ENCODE measurements around the gene CYP2D6.
"Not testable (repeated sequence)": the region's sequence is repeated elsewhere in the genome, so short reads cannot be mapped to it uniquely, and the experiment has no call there.

The CYP2D6 gene

DNA sequence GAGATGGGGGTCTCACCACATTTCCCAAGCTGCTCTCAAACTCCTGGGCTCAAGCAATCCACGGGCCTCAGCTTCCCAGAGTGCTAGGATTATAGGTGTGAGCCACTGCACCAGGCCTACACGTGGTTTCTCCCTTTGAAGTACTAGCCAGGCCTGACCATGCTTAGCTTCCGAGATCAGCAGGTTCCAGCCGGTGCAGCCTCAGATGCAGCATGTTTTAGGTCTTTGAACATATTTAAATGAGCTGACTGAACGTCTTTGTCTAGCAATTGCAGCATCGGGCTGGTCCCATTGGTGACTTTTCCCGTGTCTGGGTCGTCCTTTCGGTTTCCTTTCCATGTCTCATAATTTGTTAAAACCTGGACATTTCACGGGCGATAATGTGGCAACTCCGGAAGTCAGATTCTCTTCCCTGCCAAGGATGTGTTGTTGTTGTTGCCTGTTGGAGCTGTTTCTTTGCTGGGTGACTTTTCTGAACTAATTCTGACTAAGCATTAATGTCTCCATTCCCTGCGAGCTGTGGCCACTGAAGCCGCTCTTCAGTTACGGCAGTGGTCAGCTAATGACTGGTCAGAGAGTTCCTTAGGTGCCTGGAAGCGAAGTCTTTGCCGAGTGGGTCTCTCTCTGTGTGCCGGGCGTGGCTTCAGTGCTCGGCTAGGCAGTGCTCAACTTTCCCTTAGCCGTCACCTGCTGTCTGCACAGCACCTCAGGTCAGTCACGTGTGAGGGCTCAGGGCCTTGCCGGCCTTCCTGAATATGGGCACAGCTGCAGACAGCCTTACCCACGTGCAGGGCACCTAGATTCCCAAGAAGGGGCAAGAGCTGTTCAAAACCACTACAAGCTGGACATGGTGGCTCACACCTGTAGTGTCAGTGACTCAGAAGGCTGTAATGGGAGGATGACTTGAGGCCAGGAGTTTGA is 3.8 kb upstream of the CYP2D6 start:
- DNase-seq (ENCODE audit: low spot score), result no peak

- DNase-seq (ENCODE audit: low spot score), result no peak
These were observed 1.8 kb upstream of the CYP2D6 start for GRCh38 chr22:42132457-42132856.

- DNase-seq (ENCODE audit: low spot score), result no peak
These were observed 952 bp upstream of the CYP2D6 start for GRCh38 chr22:42131562-42131961.

- DNase-seq (ENCODE audit: low spot score), result not testable (repeated sequence)
These were observed 428 bp downstream of the CYP2D6 start for GRCh38 chr22:42130182-42130581.

DNA sequence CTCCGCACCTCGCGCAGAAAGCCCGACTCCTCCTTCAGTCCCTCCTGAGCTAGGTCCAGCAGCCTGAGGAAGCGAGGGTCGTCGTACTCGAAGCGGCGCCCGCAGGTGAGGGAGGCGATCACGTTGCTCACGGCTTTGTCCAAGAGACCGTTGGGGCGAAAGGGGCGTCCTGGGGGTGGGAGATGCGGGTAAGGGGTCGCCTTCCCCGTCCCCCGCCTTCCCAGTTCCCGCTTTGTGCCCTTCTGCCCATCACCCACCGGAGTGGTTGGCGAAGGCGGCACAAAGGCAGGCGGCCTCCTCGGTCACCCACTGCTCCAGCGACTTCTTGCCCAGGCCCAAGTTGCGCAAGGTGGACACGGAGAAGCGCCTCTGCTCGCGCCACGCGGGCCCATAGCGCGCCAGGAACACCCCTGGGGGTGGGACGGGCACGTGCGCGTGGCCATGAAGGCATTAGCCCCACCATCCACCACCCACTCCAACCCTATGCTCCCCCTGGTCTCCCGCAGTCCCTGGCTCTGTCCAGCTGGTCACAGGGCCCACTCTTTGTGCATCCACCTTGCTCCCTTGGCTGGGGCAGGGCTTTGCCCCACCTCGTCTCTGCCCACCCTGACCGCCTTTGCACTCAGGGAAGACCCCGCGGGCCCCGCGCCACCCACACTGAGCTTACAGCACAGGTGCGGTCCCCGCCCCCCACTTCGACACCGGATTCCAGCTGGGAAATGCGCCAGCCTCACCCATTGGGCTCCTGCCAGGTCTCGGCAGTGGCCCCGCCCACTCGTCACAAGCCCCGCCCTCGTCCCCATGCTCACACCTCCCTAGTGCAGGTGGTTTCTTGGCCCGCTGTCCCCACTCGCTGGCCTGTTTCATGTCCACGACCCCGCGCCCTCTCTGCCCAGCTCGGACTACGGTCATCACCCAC is 1.6 kb downstream of the CYP2D6 start:
- DNase-seq (ENCODE audit: low spot score), result not testable (repeated sequence)

GRCh38 chr22:42128007-42128406 is 2.6 kb downstream of the CYP2D6 start:
- not testable (repeated sequence) for DNase-seq (ENCODE audit: low spot score)

- no peak for DNase-seq (ENCODE audit: low spot score)
These were observed 3.0 kb downstream of the CYP2D6 start for GRCh38 chr22:42127606-42128005.

DNA sequence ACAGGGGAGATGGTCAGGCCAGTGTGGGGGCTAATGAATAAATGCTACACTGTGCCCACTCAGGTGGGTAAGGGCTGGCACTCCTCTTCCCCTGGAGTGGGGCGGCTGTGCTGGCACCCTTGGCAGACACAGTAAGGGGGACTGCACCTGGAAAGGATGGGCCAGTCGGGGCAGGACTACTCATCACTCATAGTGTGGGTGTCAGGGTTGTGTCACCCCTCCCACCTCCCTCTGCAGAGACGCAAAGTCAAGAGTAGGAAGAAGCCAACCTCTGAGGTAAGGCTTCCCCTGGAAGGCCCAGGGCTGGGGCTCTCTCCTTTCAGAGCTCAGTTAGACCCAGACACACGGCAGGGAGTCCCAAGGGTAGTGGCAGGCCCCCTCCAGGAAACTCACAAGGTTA is 7.1 kb downstream of the CYP2D6 start:
- not testable (repeated sequence) for DNase-seq (ENCODE audit: low spot score)

DNA sequence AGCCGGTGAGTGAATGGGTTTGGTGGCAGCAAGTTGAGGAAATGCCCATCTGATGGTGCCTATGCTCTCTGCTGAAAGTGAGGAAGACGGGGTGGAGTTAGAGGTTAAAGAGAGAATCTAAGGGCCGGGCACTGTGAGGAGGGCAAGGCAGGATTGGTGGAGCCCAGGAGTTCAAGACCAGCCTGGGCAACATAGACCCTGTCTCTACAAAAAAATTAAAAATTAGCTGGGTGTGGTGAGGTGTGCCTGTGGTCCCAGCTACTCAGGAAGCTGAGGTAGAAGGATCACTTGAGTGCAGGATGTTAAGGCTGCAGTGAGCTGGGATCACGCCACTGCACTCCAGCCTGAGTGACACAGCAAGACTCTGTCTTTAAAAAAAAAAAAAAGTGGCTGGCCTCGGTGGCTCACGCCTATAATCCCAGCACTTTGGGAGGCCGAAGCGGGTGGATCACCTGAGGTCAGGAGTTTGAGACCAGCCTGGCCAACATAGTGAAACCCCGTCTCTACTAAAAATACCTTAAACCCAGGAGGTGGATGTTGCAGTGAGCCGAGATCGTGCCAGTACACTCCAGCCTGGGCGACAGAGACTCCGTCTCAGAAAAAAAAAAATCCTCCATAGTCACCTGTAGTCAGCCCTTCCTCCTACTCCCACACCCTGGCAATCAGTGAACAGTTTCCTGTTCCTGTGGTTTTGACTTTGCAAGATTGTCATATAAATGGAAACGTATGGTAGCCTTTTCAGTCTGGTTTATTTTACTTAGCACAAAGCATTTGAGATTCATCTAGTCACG is 10.2 kb downstream of the CYP2D6 start:
- not testable (repeated sequence) for DNase-seq (ENCODE audit: low spot score)

DNA sequence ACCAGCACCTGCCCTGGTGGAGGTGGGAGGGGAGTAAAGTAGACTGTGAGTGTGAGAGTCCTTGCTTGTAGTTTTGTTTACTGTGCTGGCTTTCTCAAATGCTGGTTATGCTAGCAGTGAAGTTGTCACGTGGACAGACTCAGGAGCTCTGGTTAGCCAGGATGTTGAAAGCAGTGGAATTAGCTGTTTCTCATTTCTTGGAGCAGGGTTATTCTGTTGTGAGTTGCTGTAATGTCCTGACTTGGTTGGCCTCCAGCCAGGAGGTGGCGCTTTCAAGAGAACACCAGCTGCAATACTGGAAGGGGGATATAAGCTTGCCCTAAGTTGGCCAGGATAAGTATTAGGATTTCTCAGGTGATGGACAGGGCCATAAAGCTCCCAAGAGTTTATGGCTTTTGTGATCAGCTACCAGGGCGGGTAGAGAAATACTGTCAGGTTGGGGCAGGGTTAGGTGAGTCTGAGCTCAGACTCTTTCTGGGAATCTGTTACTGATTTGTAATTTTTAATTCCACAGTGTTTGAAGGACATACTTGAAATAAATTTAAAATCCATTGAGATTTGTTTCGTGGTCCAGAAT is 13.7 kb downstream of the CYP2D6 start:
- DNase-seq (ENCODE audit: low spot score), result no peak

DNA sequence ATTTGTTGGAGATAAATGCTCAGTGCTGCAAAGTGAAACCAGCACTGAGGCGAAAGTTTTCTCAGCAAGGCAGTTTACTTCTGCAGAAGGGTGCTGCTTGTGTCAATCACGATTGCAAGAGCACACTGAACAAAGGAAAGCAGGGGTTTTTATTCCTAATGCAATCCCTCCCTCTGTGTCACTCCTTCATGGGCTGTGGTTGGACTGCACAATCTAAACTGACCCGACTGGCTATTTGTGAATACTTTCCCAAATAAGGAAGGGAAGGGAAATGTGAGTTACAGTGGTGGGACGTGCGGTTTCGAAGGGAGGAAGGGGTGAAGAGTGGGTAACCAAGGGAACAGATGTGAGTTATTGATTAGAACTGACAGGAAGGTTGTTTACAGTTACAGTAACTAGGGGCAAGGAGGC is 15.2 kb downstream of the CYP2D6 start:
- DNase-seq (ENCODE audit: low spot score), result not testable (repeated sequence)

DNA sequence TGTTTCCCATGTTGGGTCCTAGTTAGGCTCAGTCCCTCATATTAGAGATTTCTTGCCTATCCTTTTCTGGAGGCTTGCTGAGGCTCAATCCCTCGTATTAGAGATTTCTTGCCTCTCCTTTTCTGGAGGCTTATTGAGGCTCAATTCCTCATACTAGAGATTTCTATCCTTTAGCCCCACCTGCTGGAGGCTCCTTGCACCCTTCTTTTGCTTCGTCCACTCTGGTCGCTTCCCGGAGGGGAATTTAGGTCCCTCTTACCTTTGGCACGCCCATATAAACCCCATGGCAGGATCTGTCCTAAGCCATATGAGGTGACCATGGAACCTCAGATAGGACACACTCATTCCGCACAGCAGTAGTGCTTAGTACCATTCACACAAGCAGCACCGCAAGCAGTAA is 15.9 kb downstream of the CYP2D6 start:
- no peak for DNase-seq (ENCODE audit: low spot score)

- not testable (repeated sequence) for DNase-seq (ENCODE audit: low spot score)
These were observed 17.8 kb downstream of the CYP2D6 start for GRCh38 chr22:42112793-42113192.

GRCh38 chr22:42111798-42112197 is 18.8 kb downstream of the CYP2D6 start:
- DNase-seq (ENCODE audit: low spot score), result no peak

DNA sequence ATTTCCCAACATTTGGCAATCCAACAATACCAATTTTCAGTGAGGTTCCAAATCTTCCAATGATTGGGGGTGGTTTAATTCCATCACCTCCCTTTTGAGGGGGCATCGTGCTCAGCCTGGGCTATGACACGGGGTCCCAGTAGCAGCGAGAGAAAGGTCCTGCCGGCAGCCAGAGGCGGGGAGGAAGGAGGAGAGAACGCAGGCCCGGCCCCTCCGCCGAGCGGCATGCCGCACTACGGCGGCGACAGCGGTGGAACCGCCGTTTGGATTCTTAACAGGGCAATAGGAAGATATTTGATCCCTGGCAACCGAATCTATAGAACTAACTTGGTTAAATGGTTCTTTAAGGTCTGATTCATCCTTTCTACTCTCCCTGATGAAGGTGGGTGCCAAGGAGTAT is 21.8 kb downstream of the CYP2D6 start:
- no peak for DNase-seq (ENCODE audit: low spot score)

DNA sequence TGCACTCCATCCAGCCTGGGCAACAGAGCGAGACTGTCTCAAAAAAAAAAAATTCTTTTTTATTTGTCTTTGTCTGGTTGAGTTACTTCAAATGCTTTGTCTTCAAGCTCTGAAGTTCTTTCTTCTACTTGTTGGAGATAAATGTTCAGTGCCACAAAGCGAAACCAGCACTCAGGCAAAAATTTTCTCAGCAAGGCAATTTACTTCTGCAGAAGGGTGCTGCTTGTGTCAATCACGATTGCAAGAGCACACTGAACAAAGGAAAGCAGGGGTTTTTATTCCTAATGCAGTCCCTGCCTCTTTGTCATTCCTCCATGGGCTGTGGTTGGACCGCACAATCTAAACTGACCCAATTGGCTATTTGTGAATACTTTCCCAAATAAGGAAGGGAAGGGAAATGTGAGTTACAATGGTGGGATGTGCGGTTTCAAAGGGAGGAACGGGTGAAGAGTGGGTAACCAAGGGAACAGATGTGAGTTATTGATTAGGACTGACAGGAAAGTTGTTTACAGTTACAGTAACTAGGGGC is 26.2 kb downstream of the CYP2D6 start:
- not testable (repeated sequence) for DNase-seq (ENCODE audit: low spot score)

DNA sequence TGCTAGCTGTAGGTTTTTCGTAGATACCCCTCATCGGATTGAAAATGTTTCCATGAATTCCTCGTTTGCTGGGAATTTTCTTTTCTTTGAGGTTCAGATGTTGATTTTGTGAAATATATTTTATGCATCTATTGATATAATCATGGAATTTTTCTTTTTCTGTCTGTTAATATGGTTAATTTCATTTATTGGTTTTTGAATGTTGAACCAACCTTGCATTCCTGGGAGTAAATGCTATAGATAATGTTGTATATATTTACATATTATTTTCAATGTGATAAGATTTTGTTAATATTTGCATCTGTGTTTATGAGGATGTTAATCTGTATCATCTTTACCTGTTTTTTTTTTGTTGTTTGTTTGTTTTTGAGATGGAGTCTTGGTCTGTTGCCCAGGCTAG is 29.4 kb downstream of the CYP2D6 start:
- no peak for DNase-seq (ENCODE audit: low spot score)

GRCh38 chr22:42091455-42091782 is 39.2 kb downstream of the CYP2D6 start:
- DNase-seq (ENCODE audit: low spot score), result no peak

- DNase-seq (ENCODE audit: low spot score), result peak; percentile 98
These were observed 39.8 kb downstream of the CYP2D6 start, which contains the start of gene NDUFA6 for GRCh38 chr22:42090596-42091454. Gene NDUFA6 (minus strand): TSS chr22:42090772. CDS start chr22:42090744, 28 bp downstream.

DNA sequence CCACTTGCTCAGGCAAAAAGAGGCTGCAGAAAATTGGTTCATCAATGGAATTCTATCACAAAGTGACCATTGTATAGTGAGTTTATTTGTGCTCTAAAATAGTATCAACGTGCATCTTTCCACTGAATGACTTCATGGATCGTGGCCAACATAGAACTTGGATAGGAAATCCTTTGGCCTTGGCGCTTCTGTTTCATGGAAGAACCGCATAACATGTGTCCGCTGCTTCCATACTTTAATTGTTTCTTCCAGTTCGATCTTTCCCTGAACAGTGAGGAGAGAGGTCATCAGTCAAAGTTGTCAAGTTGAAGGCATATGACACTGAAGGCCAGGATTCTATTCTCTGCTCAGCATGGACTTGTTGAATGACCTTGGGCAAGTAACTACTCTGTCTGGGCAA is 44.6 kb downstream of the CYP2D6 start:
- no peak for DNase-seq (ENCODE audit: low spot score)

All from left forelimb (tissue), 1 donor.